ENCODE results near the gene EXOSC9. TPM values are rescaled to one million over a fixed set of nuclear protein-coding genes. Genes with fewer than 3 reads are reported as not detected.

The EXOSC9 gene
- total RNA-seq, 3 donors from 2014 or later, result 12.5 to 16.0 (median 12.6) TPM

DNA sequence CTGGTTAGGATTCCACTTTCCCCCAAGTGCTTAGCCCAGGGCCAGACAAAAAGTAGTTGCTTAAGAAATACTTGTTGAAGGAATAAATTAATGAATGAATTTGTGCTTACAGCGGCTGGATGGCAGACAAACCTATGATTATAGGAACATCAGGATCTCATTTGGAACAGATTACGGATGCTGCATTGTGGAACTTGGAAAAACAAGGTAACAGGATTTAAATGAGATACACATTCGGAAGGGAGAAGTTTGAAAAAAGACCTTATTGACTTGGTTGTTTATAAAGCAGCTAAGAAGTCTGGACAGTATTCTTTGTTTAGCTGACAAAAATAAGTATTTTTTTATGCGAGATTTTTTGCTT lies 572 bp downstream of the EXOSC9 start:
- Histone ChIP-seq H3K36me3 (ENCODE audit: low read depth) (no peaks in the 10 kb centered on the region), H3K4me3 (peak overlapping the region; percentile 74), H3K4me1 (ENCODE audit: low read depth) (no peaks in the 10 kb centered on the region), H3K9me3 (no peaks in the 10 kb centered on the region)
- TF ChIP-seq, protein P1, sequence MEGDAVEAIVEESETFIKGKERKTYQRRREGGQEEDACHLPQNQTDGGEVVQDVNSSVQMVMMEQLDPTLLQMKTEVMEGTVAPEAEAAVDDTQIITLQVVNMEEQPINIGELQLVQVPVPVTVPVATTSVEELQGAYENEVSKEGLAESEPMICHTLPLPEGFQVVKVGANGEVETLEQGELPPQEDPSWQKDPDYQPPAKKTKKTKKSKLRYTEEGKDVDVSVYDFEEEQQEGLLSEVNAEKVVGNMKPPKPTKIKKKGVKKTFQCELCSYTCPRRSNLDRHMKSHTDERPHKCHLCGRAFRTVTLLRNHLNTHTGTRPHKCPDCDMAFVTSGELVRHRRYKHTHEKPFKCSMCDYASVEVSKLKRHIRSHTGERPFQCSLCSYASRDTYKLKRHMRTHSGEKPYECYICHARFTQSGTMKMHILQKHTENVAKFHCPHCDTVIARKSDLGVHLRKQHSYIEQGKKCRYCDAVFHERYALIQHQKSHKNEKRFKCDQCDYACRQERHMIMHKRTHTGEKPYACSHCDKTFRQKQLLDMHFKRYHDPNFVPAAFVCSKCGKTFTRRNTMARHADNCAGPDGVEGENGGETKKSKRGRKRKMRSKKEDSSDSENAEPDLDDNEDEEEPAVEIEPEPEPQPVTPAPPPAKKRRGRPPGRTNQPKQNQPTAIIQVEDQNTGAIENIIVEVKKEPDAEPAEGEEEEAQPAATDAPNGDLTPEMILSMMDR (IDR thresholded peaks at IDR 0.05), result no peak
- DNase-seq (no peak), ATAC-seq (no peak)
- intact Hi-C loops (cut with DNase I, micrococcal nuclease), result no loop called here

DNA sequence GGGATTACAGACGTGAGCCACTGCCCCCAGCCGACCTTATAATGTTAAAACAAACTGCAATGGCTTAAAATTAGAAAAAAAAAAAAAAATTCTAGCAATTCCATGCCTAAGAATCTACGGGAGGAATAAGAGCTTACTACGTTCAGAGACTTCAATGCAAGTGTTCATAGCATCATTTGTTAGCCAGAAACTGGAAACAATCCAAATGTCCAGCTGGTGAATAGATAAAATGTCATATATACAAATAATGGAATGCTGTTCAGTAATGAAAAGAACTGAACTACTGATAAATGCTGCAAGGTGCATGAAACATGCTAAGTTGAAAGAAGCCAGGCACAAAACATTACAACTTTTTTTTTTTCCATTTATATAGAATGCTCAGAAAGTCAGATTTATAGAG lies 5.3 kb downstream of the EXOSC9 start:
- DNase-seq, result no peak
- no peak overlapping the region for H3K4me3 ChIP-seq
- intact Hi-C loops (cut with DNase I, micrococcal nuclease), result no loop called here
- no peak for ATAC-seq
- H3K9me3 ChIP-seq, result no peaks in the 10 kb centered on the region
- H3K36me3 ChIP-seq (ENCODE audit: low read depth), result no peaks in the 10 kb centered on the region
- TF ChIP-seq, protein P1 (IDR thresholded peaks at IDR 0.05), result no peak
- H3K4me1 ChIP-seq (ENCODE audit: low read depth), result no peaks in the 10 kb centered on the region

DNA sequence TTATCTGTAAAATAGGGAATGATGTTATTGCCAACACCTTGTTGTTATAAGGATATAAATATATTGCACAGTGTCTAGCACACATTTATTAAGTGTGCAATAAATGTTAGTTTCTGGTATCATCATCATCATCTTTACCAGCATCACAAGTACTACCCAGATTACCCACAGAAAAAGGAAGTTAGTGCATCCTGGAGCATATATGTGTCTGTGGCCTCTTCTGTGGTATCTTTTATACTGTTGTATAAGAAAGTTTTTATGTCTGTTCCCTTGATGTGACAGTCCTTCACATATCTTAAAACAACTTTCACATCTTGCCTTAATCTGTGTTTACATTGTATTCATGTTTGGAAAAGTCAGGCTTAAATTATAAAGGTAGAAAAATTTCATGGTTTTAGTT lies 10.0 kb downstream of the EXOSC9 start:
- intact Hi-C loops (cut with DNase I, micrococcal nuclease), result no loop called here
- H3K4me3 ChIP-seq, result no peak overlapping the region
- TF ChIP-seq, protein P1 (IDR thresholded peaks at IDR 0.05), result no peak
- ATAC-seq (no peak), DNase-seq (no peak)
- H3K4me1 ChIP-seq (ENCODE audit: low read depth), result no peaks in the 10 kb centered on the region
- H3K9me3 ChIP-seq, result no peaks in the 10 kb centered on the region
- H3K36me3 ChIP-seq (ENCODE audit: low read depth), result no peaks in the 10 kb centered on the region

DNA sequence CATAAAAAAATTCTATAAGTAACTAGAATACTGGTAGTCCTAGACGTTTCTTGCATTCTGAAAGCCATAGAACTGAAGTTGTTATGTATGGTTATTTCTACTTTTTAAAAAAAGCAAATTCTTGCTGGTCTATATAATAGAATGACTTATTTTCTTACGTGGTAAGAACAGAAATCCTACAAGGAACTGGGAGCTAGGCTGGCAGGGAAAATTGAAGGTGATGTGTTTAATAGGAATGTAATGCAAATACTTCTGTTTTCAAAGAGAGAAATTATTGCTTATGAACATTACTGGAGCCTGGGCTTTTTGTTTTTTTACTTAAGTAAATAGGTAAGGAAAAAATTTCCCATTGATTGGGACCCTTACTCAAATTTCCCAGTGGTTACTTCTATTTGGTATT lies 13.6 kb downstream of the EXOSC9 start:
- H3K4me1 ChIP-seq (ENCODE audit: low read depth), result no peaks in the 10 kb centered on the region
- no peak overlapping the region for H3K4me3 ChIP-seq
- ATAC-seq (no peak), DNase-seq (no peak)
- intact Hi-C loops (cut with DNase I, micrococcal nuclease), result no loop called here
- no peaks in the 10 kb centered on the region for H3K9me3 ChIP-seq
- TF ChIP-seq, protein P1 (IDR thresholded peaks at IDR 0.05), result no peak
- H3K36me3 ChIP-seq (ENCODE audit: low read depth), result no peaks in the 10 kb centered on the region

DNA sequence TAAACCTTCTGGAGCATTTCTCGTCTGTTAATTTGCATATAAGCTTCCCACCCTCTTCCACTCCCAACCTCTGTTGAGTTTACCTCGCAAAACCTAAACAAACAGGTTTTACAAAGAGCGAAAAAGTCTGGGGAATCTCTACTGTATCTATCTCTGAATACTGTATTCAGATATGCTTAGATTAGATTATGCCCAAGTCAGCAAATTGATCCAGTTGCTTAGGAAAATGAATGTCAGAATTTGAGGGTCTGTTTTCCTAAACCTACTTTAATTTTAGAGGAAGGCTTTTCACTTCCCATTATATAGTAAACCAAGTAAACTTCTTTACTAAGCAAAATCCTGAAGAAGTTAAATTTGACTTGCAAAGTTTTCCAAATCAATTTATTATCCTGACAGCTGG lies 15.9 kb downstream of the EXOSC9 start:
- TF ChIP-seq, protein P1 (IDR thresholded peaks at IDR 0.05), result no peak
- Histone ChIP-seq H3K4me3 (no peak overlapping the region), H3K9me3 (no peaks in the 10 kb centered on the region), H3K4me1 (ENCODE audit: low read depth) (no peaks in the 10 kb centered on the region), H3K36me3 (ENCODE audit: low read depth) (no peaks in the 10 kb centered on the region)
- DNase-seq (no peak), ATAC-seq (no peak)
- intact Hi-C loops (cut with DNase I, micrococcal nuclease), result no loop called here

DNA sequence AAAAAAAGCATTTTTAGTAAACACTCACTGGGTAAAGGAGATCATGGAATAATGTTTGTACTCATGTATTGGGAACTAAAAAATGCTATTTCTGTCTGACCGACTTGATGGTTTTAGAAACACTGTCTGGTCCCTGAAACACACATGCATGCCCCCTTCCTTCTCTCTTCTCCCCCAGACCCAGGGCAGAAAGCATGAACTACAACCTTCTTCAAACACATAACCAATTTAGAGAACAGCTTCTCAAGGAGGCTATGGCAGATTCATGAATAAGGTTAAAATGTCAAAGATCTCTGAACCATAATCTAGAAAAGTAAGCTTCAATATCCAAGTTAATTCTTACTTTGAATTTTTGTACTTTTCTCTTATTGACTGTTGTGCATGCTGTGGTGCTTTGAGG lies 16.6 kb downstream of the EXOSC9 start:
- Histone ChIP-seq H3K9me3 (no peaks in the 10 kb centered on the region), H3K36me3 (ENCODE audit: low read depth) (no peaks in the 10 kb centered on the region), H3K4me3 (no peak overlapping the region), H3K4me1 (ENCODE audit: low read depth) (no peaks in the 10 kb centered on the region)
- intact Hi-C loops (cut with DNase I, micrococcal nuclease), result no loop called here
- ATAC-seq, result no peak
- TF ChIP-seq, protein P1 (IDR thresholded peaks at IDR 0.05), result no peak
- DNase-seq, result no peak

Measured in mucosa of descending colon (tissue), 3 donors.